Gastrocnemius medialis (tissue), 4 donors: ENCODE data around the gene ST7.

Source experiments
- POLR2A ChIP-seq, 2 donors: fragments of 450-650 bp; IDR thresholded peaks; one replicate each; pipeline ENCODE4 v1.6.1; 2017; ENCODE audit warnings: antibody characterized with exemption in 2 of 2, mild to moderate bottlenecking in 2 of 2, moderate library complexity in 2 of 2
- TF ChIP-seq, protein P1 (sequence below), 5 experiments: fragments of 450-650 bp in 3 of 5; fragments of 200-600 bp in 2 of 5; sonication (generic) in 2 of 5; IDR thresholded peaks in 4 of 5; conservative IDR thresholded peaks in 1 of 5; 1 replicate in 4 of 5; 2 replicates in 1 of 5; pipeline ENCODE4 v1.5.1; 2016 to 2019; ENCODE audit warnings: antibody characterized with exemption in 5 of 5, mild to moderate bottlenecking in 3 of 5, moderate library complexity in 3 of 5

DNA sequence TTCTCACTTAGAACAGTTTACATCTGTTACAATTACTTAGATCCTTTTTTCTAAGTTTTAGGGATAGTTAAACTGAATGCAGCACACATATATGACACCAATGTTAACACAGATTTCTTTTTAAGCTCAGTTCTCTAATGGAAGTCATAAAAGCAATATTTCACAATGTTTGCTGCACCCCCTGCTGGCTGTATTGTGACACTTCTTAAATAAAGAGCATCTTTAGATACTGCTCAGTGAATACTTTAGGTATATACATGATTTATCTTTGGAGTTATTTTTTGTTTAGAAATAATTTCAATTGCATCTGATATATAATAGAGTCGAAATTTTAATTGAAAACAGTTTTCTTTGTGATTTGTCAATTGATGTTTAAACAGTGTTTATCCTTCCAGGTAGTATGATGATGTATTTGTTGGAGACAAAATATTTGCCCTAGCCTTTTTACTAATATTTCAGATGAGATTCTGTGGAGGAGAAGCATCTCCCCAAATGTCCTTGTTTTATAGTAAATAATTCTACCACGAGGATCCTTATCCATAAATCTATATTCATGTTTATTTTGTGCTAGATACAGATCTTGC is 174.4 kb downstream of the ST7 start:
- TF ChIP-seq, protein P1, sequence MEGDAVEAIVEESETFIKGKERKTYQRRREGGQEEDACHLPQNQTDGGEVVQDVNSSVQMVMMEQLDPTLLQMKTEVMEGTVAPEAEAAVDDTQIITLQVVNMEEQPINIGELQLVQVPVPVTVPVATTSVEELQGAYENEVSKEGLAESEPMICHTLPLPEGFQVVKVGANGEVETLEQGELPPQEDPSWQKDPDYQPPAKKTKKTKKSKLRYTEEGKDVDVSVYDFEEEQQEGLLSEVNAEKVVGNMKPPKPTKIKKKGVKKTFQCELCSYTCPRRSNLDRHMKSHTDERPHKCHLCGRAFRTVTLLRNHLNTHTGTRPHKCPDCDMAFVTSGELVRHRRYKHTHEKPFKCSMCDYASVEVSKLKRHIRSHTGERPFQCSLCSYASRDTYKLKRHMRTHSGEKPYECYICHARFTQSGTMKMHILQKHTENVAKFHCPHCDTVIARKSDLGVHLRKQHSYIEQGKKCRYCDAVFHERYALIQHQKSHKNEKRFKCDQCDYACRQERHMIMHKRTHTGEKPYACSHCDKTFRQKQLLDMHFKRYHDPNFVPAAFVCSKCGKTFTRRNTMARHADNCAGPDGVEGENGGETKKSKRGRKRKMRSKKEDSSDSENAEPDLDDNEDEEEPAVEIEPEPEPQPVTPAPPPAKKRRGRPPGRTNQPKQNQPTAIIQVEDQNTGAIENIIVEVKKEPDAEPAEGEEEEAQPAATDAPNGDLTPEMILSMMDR (IDR thresholded peaks at IDR 0.05 in 4 of 5, conservative IDR thresholded peaks at IDR 0.05 in 1 of 5), result peak; percentile 45 to 89 (median 69)
- TF ChIP-seq POLR2A (IDR thresholded peaks at IDR 0.05), result no peak
